Ishikawa (cell line): Measurements from ENCODE around the gene KIRREL3.

Experiments used
- CEBPB ChIP-seq: IDR thresholded peaks from 2 replicates; pipeline ENCODE4 v1.6.1; 2012
- CREB1 ChIP-seq: IDR thresholded peaks from 2 replicates; pipeline ENCODE4 v1.6.1; 2012; ENCODE audit warnings: low read depth
- EGR1 ChIP-seq: IDR thresholded peaks from 2 replicates; pipeline ENCODE4 v1.6.1; 2012
- EP300 ChIP-seq: IDR thresholded peaks from 2 replicates; pipeline ENCODE4 v1.6.1; 2012; ENCODE audit warnings: borderline replicate concordance
- FOXM1 ChIP-seq: IDR thresholded peaks from 2 replicates; pipeline ENCODE4 v1.6.1; 2012; ENCODE audit warnings: low read depth, borderline replicate concordance
- NFIC ChIP-seq: IDR thresholded peaks from 2 replicates; pipeline ENCODE4 v1.6.1; 2012
- RAD21 ChIP-seq: IDR thresholded peaks from 2 replicates; pipeline ENCODE4 v1.6.1; 2012; ENCODE audit warnings: low read depth
- TAF1 ChIP-seq: IDR thresholded peaks from 2 replicates; pipeline ENCODE4 v1.6.1; 2012; ENCODE audit warnings: low read depth, mild to moderate bottlenecking
- TCF12 ChIP-seq: IDR thresholded peaks from 2 replicates; pipeline ENCODE4 v1.6.1; 2012; ENCODE audit warnings: low read depth
- TEAD4 ChIP-seq: IDR thresholded peaks from 2 replicates; pipeline ENCODE4 v1.6.1; 2012
- YY1 ChIP-seq: IDR thresholded peaks from 2 replicates; pipeline ENCODE4 v1.6.1; 2012; ENCODE audit warnings: low read depth
- ZBTB7A ChIP-seq: IDR thresholded peaks from 2 replicates; pipeline ENCODE4 v1.6.1; 2012; ENCODE audit warnings: low read depth
- TF ChIP-seq, protein P1 (sequence below): IDR thresholded peaks from 2 replicates; pipeline ENCODE4 v1.6.1; 2012; ENCODE audit warnings: low read depth, mild to moderate bottlenecking
- TF ChIP-seq, protein P2 (sequence below): IDR thresholded peaks from 2 replicates; pipeline ENCODE4 v1.6.1; 2012
- TF ChIP-seq, protein P3 (sequence below): IDR thresholded peaks from 2 replicates; pipeline ENCODE4 v1.6.1; 2012

Gene KIRREL3

DNA sequence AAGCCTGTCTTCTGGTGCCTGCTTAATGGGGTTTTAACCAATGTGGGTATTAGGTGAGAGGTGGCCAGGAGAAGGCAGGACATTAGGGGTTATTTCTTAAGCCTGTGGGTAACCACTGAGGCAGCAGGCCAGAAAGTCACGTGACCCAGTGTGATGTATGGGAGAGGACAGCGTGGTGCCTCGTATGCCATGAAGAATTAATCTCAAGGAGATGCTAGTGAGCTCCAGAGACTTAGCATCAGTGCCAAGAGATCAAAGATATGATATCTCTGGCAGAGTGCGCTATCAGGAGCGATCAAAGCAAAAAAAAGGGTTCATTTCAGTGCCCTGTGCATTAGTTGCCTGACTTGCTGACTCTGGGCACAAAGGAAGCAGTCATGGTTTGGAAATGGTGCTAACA, 275.5 kb downstream of the KIRREL3 start:
- no peak for TF ChIP-seq YY1
- no peak for TF ChIP-seq CEBPB
- no peak for TF ChIP-seq EP300
- no peak for TF ChIP-seq RAD21
- TF ChIP-seq NFIC: no peak
- TF ChIP-seq TEAD4: no peak
- TF ChIP-seq FOXM1: no peak
- TF ChIP-seq, protein P1, sequence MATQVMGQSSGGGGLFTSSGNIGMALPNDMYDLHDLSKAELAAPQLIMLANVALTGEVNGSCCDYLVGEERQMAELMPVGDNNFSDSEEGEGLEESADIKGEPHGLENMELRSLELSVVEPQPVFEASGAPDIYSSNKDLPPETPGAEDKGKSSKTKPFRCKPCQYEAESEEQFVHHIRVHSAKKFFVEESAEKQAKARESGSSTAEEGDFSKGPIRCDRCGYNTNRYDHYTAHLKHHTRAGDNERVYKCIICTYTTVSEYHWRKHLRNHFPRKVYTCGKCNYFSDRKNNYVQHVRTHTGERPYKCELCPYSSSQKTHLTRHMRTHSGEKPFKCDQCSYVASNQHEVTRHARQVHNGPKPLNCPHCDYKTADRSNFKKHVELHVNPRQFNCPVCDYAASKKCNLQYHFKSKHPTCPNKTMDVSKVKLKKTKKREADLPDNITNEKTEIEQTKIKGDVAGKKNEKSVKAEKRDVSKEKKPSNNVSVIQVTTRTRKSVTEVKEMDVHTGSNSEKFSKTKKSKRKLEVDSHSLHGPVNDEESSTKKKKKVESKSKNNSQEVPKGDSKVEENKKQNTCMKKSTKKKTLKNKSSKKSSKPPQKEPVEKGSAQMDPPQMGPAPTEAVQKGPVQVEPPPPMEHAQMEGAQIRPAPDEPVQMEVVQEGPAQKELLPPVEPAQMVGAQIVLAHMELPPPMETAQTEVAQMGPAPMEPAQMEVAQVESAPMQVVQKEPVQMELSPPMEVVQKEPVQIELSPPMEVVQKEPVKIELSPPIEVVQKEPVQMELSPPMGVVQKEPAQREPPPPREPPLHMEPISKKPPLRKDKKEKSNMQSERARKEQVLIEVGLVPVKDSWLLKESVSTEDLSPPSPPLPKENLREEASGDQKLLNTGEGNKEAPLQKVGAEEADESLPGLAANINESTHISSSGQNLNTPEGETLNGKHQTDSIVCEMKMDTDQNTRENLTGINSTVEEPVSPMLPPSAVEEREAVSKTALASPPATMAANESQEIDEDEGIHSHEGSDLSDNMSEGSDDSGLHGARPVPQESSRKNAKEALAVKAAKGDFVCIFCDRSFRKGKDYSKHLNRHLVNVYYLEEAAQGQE: no peak
- TF ChIP-seq, protein P2, sequence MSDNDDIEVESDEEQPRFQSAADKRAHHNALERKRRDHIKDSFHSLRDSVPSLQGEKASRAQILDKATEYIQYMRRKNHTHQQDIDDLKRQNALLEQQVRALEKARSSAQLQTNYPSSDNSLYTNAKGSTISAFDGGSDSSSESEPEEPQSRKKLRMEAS: no peak
- no peak for TF ChIP-seq CREB1
- TF ChIP-seq, protein P3, sequence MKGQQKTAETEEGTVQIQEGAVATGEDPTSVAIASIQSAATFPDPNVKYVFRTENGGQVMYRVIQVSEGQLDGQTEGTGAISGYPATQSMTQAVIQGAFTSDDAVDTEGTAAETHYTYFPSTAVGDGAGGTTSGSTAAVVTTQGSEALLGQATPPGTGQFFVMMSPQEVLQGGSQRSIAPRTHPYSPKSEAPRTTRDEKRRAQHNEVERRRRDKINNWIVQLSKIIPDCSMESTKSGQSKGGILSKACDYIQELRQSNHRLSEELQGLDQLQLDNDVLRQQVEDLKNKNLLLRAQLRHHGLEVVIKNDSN: no peak
- TF ChIP-seq EGR1: no peak
- no peak for TF ChIP-seq ZBTB7A
- no peak for TF ChIP-seq TAF1
- no peak for TF ChIP-seq TCF12

DNA sequence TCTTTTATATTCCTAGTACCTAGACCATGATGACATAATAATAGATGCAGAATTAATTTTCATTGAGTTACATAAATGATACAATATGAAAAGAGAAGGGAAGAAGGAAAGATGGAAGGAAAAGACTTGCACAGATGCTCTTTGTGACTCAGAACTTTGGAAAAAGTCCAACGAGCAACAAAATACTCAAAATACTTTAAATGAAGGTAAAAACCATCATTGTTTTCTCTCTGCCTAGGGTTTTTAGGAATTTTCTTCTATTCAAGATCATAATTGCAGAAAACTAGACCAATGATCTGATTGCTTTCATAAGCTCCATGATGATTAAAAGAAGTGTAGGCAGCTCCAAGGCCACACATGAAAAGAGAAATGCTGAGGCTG, 276.9 kb downstream of the KIRREL3 start:
- TF ChIP-seq EP300 (no peak), NFIC (no peak), CEBPB (no peak), TEAD4 (no peak), RAD21 (no peak)
- TF ChIP-seq, protein P3: no peak
- TF ChIP-seq, protein P1: no peak

DNA sequence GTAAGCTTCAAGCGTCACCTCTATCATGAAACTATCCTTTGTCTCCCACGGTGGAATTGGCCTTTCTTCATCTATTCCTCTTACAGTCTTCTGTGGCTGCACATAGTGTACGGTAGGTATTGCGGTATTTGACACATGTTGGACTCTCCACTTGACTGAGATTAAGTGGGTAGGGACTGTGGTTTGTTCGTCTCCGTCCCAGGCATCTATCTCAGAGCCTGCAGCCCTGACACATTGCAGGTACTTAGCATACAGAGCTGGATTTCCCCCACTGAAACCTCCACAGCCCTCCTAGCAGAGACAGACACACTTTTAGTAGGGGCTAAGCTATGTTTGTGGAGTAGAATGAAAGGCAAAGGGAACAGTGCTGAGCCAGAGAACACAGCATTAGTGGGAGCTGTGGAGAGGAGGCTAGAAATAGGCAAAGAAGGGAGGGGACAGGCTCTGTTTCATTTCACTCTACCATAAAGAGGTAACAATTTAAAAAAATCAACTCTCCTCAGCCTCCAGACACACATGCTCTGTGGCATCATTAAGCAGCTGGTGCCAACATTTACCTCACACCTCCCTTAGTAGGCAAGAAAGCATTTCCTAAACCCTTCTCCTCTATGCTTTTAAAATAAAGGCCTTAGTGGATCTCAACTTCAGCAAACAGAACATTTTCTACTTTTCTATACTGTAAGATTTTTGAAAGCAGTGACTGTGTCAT, 277.5 kb downstream of the KIRREL3 start:
- no peak for TF ChIP-seq CEBPB
- no peak for TF ChIP-seq CREB1
- no peak for TF ChIP-seq EP300
- no peak for TF ChIP-seq NFIC
- no peak for TF ChIP-seq FOXM1
- TF ChIP-seq, protein P1: no peak
- no peak for TF ChIP-seq TCF12
- TF ChIP-seq YY1: no peak
- TF ChIP-seq, protein P3: no peak
- no peak for TF ChIP-seq EGR1
- TF ChIP-seq RAD21: no peak
- no peak for TF ChIP-seq TAF1
- TF ChIP-seq TEAD4: no peak

DNA sequence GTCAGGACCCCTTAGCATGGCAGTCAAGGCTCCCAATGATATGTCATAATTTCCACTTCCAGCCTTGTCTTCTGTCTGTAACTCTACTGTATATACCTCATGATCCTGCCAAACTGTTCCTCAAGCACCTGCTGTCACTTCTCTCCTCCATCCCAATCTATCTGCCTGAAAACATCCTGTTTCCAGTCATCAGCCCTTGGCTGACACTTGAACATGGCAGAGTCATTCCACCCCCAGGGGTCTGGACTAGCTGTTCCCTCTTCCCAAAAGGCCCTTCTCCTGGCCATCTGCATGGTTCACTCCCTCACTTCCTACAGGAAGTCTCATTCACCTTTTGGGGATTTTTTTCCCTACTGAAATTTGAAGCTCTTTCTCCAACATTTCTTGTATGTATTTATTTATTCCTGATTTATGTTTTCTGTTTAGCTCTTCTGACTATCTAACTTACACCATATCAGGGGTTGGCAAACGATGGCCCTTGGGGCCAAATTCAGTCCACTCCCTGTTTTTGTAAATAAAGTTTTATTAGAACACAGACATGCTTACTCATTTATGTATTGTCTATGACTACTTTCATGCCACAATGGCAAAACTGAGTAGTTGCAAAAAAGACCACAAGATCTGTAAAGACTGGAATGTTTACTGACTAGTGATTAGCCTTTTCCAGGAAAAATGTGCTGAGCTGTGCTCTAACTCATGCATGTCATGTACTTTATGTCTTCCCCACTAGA, 278.4 kb downstream of the KIRREL3 start:
- TF ChIP-seq, protein P3: no peak
- TF ChIP-seq EGR1: no peak
- TF ChIP-seq RAD21: no peak
- TF ChIP-seq TCF12: no peak
- TF ChIP-seq FOXM1: no peak
- TF ChIP-seq EP300: no peak
- no peak for TF ChIP-seq TAF1
